Adrenal gland (tissue), 12 donors: ENCODE data around the gene CEP112. TPM values are rescaled to one million over a fixed set of nuclear protein-coding genes. Genes with fewer than 3 reads are reported as not detected.

ENCODE experiments used
- DNase-seq, 7 donors: peaks; one replicate each; pipeline ENCODE4 v3.0.0-alpha.2; 2019 to 2020
- H3K27ac ChIP-seq, 5 donors: fragments of 200-600 bp; sonication (generic) in 4 of 5; 1 replicate in 3 of 5; 2 replicates in 2 of 5; pipeline versions ENCODE4 v1.5.1 to v1.8.0; 2016 to 2020; ENCODE audit warnings: mild to moderate bottlenecking in 1 of 5
- H3K27me3 ChIP-seq: fragments of 200-600 bp; 2 replicates; pipeline ENCODE4 v1.8.0; 2021
- H3K36me3 ChIP-seq, 2 donors: fragments of 200-600 bp; replicated peaks in 1 of 2; 1 replicate in 1 of 2; 2 replicates in 1 of 2; pipeline versions ENCODE4 v1.5.1 to v1.8.0; 2018 to 2022
- H3K4me1 ChIP-seq, 2 donors: fragments of 200-600 bp; replicated peaks in 1 of 2; 1 replicate in 1 of 2; 2 replicates in 1 of 2; pipeline versions ENCODE4 v1.5.1 to v1.8.0; 2018 to 2021
- H3K4me3 ChIP-seq, 4 donors: fragments of 200-600 bp; sonication (generic) in 3 of 4; one replicate each; pipeline ENCODE4 v1.5.1; 2016 to 2018
- H3K9me3 ChIP-seq, 3 donors: fragments of 200-600 bp; sonication (generic) in 1 of 3; replicated peaks in 1 of 3; 1 replicate in 2 of 3; 2 replicates in 1 of 3; pipeline versions ENCODE4 v1.5.1 to v1.8.0; 2016 to 2021
- CTCF ChIP-seq, 6 experiments: fragments of 450-650 bp in 4 of 6; fragments of 200-600 bp in 2 of 6; sonication (generic) in 1 of 6; IDR thresholded peaks; 1 replicate in 5 of 6; 2 replicates in 1 of 6; pipeline versions ENCODE4 v1.5.1 to v1.8.0; 2016 to 2021; ENCODE audit warnings: antibody characterized with exemption in 6 of 6, mild to moderate bottlenecking in 2 of 6, moderate library complexity in 1 of 6
- POLR2A ChIP-seq, 2 donors: fragments of 450-650 bp; IDR thresholded peaks; one replicate each; pipeline ENCODE4 v1.6.1; 2017; ENCODE audit warnings: antibody characterized with exemption in 2 of 2, mild to moderate bottlenecking in 2 of 2, moderate library complexity in 1 of 2
- WGBS, 4 donors: extraction: QIAGEN DNeasy Blood & Tissue Kit in 2 of 4; methylation state at CpG; one replicate each; pipeline versions ENCODE4 v1.1.5 to v1.1.7; 2013 to 2017; 5-methylcytosine and 5-hydroxymethylcytosine counted together
- intact Hi-C, 2 donors: fragments of 100-400 bp; cut with DNase I; formaldehyde crosslinking; loops; one replicate each; pipeline versions ENCODE4 v1.14.1 to v1.15.0; 2022 to 2023
- polyA plus RNA-seq, 3 donors: library from polyadenylated mRNA; stranded (reverse); fragments of 200-250 nt in 2 of 3; fragments of 350-450 nt in 1 of 3; fragmentation: Illumina TruSeq in 1 of 3; extraction: RNeasy Lipid Tissue Mini Kit (QIAGEN cat#74804) in 1 of 3; gene quantifications; one replicate each; pipeline ENCODE4 v1.2.3, GENCODE V29; 2013 to 2014
- total RNA-seq, 9 donors: library from RNA; depleted of rRNA in 4 of 9; stranded (reverse); fragments of >200 nt in 4 of 9; fragments of 120-200 nt in 1 of 9; fragmentation: NEBNext Ultra II Directional in 1 of 9; extraction: Animal tissue kit (Norgen Biotek cat#: 25700) in 1 of 9; gene quantifications; one replicate each; pipeline versions ENCODE4 v1.1.0 to v1.2.4, GENCODE V29; 2013 to 2023
- donor health status: healthy with polysubstance abuse.
- donor health status: Bipolar disorder and iron deficiency.
- donor health status: DM: yes; HTN: yes; CAD: no.
- donor health status: DM: no; HTN: no; CAD: no.
- donor health status: DM: no; HTN: no; CAD: no.
- donor health status: DM: yes; HTN: yes; CAD: no.

The CEP112 gene
- total and polyA plus RNA-seq, 12 donors = 4.2 to 24.1 (median 9.6) TPM

DNA sequence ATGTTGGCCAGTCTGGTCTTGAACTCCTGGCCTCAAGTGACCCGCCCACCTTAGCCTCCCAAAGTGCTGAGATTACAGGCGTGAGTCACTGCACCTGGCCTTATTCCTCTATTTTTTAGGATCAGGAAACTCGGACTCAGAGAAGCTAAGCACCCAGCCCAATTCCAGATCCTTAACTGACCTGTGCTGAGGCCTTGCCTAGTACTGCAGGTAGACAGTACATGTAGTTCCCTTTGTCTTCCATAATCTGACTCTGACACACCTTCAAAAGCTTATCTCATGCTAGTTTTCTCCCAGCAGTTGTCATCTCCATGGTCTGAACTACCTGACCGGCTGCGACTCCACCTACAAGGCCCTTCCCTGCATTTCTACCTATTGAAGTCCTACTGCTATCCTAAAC lies 564.8 kb downstream of the CEP112 start:
- Histone ChIP-seq H3K27me3 (no peaks in the 10 kb centered on the region), H3K9me3 (no peaks in the 10 kb centered on the region), H3K27ac (no peak overlapping the region), H3K4me1 (peaks cover 5 to 8% of the 10 kb centered on the region in 2 donors), H3K4me3 (no peak overlapping the region), H3K36me3 (no peaks in the 10 kb centered on the region)
- TF ChIP-seq CTCF (IDR thresholded peaks at IDR 0.05) (no peak), POLR2A (IDR thresholded peaks at IDR 0.05) (no peak)
- 74 to 85% (median 78%) methylated on average over 5 of the region's 5 CpGs for WGBS, 4 donors
- intact Hi-C loops = no loop called here
- peak in 1 of 7 donors; percentile 42 for DNase-seq

GRCh38 chr17:65626451-65626850 lies 565.5 kb downstream of the CEP112 start:
- DNase-seq = peak in 2 of 7 donors; percentile 16 to 34
- Histone ChIP-seq H3K27me3 (no peaks in the 10 kb centered on the region), H3K27ac (peak overlapping the region in 1 of 5 donors; percentile 2), H3K4me3 (no peak overlapping the region), H3K4me1 (peaks cover 5 to 8% of the 10 kb centered on the region in 2 donors), H3K36me3 (no peaks in the 10 kb centered on the region), H3K9me3 (no peaks in the 10 kb centered on the region)
- intact Hi-C loops = no loop called here
- TF ChIP-seq POLR2A (IDR thresholded peaks at IDR 0.05) (no peak), CTCF (IDR thresholded peaks at IDR 0.05) (no peak)

DNA sequence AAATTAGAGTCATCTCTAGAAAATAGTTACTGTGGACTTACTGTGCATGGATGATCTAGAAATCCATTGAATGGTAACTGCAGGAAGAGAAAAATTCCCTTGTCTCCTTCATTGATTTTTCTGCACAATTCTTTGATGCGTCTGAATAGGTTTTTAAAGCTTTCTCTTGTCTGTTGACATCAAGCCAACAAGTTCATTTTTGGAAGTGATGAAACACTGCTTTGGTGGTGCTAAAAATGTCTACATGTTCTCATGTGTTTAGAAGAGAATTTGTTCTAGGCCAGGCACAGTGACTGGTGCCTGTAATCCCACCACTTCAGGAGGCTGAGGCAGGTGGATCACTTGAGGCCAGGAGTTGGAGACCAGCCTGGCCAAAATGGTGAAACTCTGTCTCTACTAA lies 573.4 kb downstream of the CEP112 start:
- Histone ChIP-seq H3K4me1 (no peaks in the 10 kb centered on the region), H3K27ac (no peak overlapping the region), H3K36me3 (no peaks in the 10 kb centered on the region), H3K9me3 (no peaks in the 10 kb centered on the region), H3K4me3 (no peak overlapping the region), H3K27me3 (no peaks in the 10 kb centered on the region)
- no peak for DNase-seq
- intact Hi-C loops = no loop called here
- TF ChIP-seq POLR2A (IDR thresholded peaks at IDR 0.05) (no peak), CTCF (IDR thresholded peaks at IDR 0.05) (no peak)
- WGBS, 4 donors = 83 to 96% (median 89%) methylated on average over 1 of the region's 1 CpG

- WGBS, 4 donors = 92 to 97% (median 95%) methylated on average over 9 to 11 of the region's 11 CpGs
- no peak for TF ChIP-seq CTCF (IDR thresholded peaks at IDR 0.05)
- no peak for TF ChIP-seq POLR2A (IDR thresholded peaks at IDR 0.05)
- H3K4me1 ChIP-seq = no peaks in the 10 kb centered on the region
- intact Hi-C loops = no loop called here
- H3K9me3 ChIP-seq = no peaks in the 10 kb centered on the region
- no peak overlapping the region for H3K4me3 ChIP-seq
- H3K36me3 ChIP-seq = no peaks in the 10 kb centered on the region
- peak in 1 of 7 donors; percentile 25 for DNase-seq
- no peak overlapping the region for H3K27ac ChIP-seq
- no peaks in the 10 kb centered on the region for H3K27me3 ChIP-seq
These were observed 574.4 kb downstream of the CEP112 start for GRCh38 chr17:65617496-65617895.
